IPS DF 6.9 (cell line): ENCODE data around the gene SNAP91.
"Not testable (repeated sequence)": the region's sequence is repeated elsewhere in the genome, so short reads cannot be mapped to it uniquely, and the experiment has no call there.

ENCODE experiments used
- DNase-seq: peaks from one replicate; pipeline ENCODE4 v3.0.0-alpha.2; 2013; ENCODE audit warnings: low read depth, low spot score
- H3K27ac ChIP-seq: one replicate; pipeline ENCODE4 v1.5.1; 2013; ENCODE audit warnings: low read length, control low read depth
- H3K27me3 ChIP-seq: 2 replicates; pipeline ENCODE4 v1.6.1; 2013; ENCODE audit warnings: mild to moderate bottlenecking, low read length; ENCODE audit not compliant: control insufficient read depth, insufficient read depth
- H3K36me3 ChIP-seq: 2 replicates; pipeline ENCODE4 v1.6.1; 2013; ENCODE audit warnings: low read length; ENCODE audit not compliant: control insufficient read depth, insufficient read depth
- H3K4me1 ChIP-seq: 2 replicates; pipeline ENCODE4 v1.6.1; 2013; ENCODE audit warnings: low read length; ENCODE audit not compliant: control insufficient read depth, insufficient read depth
- H3K4me3 ChIP-seq: 2 replicates; pipeline ENCODE4 v1.5.1; 2013; ENCODE audit warnings: mild to moderate bottlenecking, low read length
- H3K9me3 ChIP-seq: 2 replicates; pipeline ENCODE4 v1.6.1; 2013; ENCODE audit warnings: low read length, inconsistent platforms; ENCODE audit not compliant: control insufficient read depth, insufficient read depth
- WGBS: extraction: QIAGEN DNeasy Blood & Tissue Kit; methylation state at CpG from one replicate; pipeline ENCODE4 v1.1.7; 2013; ENCODE audit warnings: mixed read lengths, missing lambda C conversion rate; ENCODE audit not compliant: insufficient read length, insufficient coverage; 5-methylcytosine and 5-hydroxymethylcytosine counted together

The SNAP91 gene

GRCh38 chr6:83708970-83709747 lies at the start of gene SNAP91:
SNAP91 (minus strand) TSS chr6:83709101; CDS start chr6:83707927, 1,174 bp downstream.
- H3K9me3 ChIP-seq: no peaks in the 10 kb centered on the region
- H3K36me3 ChIP-seq: no peaks in the 10 kb centered on the region
- H3K27ac ChIP-seq: no peak within 1 kb of the TSS
- H3K27me3 ChIP-seq: peaks cover 12% of the 10 kb centered on the region
- H3K4me1 ChIP-seq: no peaks in the 10 kb centered on the region
- no CpG with 5 or more reads among the region's 83 CpGs for WGBS
- DNase-seq: no peak
- H3K4me3 ChIP-seq: peak within 1 kb of the TSS; percentile 85

- H3K27ac ChIP-seq: no peak overlapping the region
- H3K4me3 ChIP-seq: no peak overlapping the region
- H3K4me1 ChIP-seq: no peaks in the 10 kb centered on the region
- no peaks in the 10 kb centered on the region for H3K36me3 ChIP-seq
- H3K27me3 ChIP-seq: no peaks in the 10 kb centered on the region
- no peak for DNase-seq
- H3K9me3 ChIP-seq: no peaks in the 10 kb centered on the region
These were observed 49.6 kb upstream of the SNAP91 start for GRCh38 chr6:83758533-83758932.

GRCh38 chr6:83757021-83757420 lies 48.1 kb upstream of the SNAP91 start:
- Histone ChIP-seq H3K27me3 (no peaks in the 10 kb centered on the region), H3K36me3 (no peaks in the 10 kb centered on the region), H3K9me3 (no peaks in the 10 kb centered on the region), H3K4me3 (no peak overlapping the region), H3K27ac (no peak overlapping the region), H3K4me1 (no peaks in the 10 kb centered on the region)
- no peak for DNase-seq

DNA sequence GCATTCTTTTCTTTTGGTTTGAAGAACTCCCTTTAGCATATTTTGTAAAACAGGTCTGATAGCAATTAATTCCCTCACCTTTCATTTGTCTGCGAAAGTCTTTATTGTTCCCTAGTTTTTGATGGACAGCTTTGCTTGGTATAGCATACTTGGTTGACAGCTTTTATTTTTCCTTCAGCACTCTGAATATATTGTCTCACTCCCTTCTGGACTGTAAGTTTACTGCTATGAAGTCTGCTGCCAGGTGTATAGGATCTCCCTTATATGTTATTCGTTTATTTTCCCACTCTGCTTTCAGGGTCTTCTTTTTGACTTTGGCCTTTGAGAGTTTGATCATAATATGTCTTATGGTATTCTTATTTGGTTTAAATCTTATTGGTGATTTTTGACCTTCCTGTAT lies 47.7 kb upstream of the SNAP91 start:
- no CpG with 5 or more reads among the region's 2 CpGs for WGBS
- H3K27me3 ChIP-seq: no peaks in the 10 kb centered on the region
- H3K4me3 ChIP-seq: no peak overlapping the region
- no peaks in the 10 kb centered on the region for H3K9me3 ChIP-seq
- no peak for DNase-seq
- no peak overlapping the region for H3K27ac ChIP-seq
- no peaks in the 10 kb centered on the region for H3K36me3 ChIP-seq
- no peaks in the 10 kb centered on the region for H3K4me1 ChIP-seq

DNA sequence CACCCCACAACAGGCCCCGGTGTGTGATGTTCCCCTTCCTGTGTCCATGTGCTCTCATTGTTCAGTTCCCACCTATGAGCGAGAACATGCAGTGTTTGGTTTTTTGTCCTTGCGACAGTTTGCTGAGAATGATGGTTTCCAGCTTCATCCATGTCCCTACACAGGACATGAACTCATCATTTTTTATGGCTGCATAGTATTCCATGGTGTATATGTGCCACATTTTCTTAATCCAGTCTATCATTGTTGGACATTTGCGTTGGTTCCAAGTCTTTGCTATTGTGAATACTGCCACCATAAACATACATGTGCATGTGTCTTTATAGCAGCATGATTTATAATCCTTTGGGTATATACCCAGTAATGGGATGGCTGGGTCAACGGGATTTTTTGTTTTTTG lies 43.5 kb upstream of the SNAP91 start:
- not testable (repeated sequence) for H3K36me3 ChIP-seq, H3K4me1 ChIP-seq, H3K27ac ChIP-seq, H3K4me3 ChIP-seq, H3K27me3 ChIP-seq, H3K9me3 ChIP-seq, DNase-seq
- no CpG with 5 or more reads among the region's 5 CpGs for WGBS

DNA sequence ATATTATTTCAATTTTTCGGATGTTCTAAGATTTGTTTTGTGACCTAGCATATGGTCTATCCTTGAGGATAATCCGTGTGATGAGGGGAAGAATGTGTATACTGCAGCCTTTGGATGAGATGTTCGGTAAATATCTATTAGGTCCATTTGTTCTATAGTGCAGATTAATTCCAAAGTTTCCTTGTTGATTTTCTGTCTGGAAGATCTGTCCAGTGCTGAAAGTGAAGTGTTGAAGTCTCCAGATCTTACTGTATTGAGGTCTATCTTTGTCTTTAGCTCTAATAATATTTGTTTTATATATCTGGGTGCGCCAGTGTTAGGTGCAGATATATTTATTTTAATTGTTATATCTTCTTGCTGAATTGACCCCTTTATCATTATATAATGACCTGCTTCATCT lies 32.2 kb upstream of the SNAP91 start:
- DNase-seq: no peak
- H3K27me3 ChIP-seq: no peaks in the 10 kb centered on the region
- H3K9me3 ChIP-seq: no peaks in the 10 kb centered on the region
- H3K27ac ChIP-seq: no peak overlapping the region
- H3K4me1 ChIP-seq: no peaks in the 10 kb centered on the region
- no CpG with 5 or more reads among the region's 4 CpGs for WGBS
- no peak overlapping the region for H3K4me3 ChIP-seq
- no peaks in the 10 kb centered on the region for H3K36me3 ChIP-seq

DNA sequence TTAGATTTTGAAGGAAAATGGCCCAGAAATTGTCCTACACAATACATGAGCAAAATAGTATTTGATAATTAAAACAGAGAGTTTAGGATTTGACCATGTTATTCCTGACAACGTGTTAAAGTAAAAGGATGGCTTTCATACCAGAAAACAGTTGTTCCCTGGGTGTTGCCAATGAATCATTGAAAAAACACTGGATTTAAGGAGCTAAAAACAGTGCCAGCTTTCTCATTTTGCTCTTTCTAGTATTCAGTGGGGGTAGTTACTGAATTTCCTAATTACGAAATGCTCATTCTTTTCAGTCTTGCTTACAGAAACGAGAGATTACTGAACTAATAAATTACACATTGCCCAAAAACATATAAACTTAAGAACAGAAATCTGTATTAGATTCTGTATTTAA lies 26.6 kb upstream of the SNAP91 start:
- Histone ChIP-seq H3K27me3 (no peaks in the 10 kb centered on the region), H3K9me3 (no peaks in the 10 kb centered on the region), H3K4me1 (no peaks in the 10 kb centered on the region), H3K4me3 (no peak overlapping the region), H3K27ac (no peak overlapping the region), H3K36me3 (no peaks in the 10 kb centered on the region)
- DNase-seq: no peak
- no CpG with 5 or more reads among the region's 3 CpGs for WGBS

GRCh38 chr6:83729871-83730270 lies 21.0 kb upstream of the SNAP91 start:
- no CpG with 5 or more reads among the region's 2 CpGs for WGBS
- no peak overlapping the region for H3K27ac ChIP-seq
- H3K27me3 ChIP-seq: no peaks in the 10 kb centered on the region

GRCh38 chr6:83722876-83723275 lies 14.0 kb upstream of the SNAP91 start:
- no CpG with 5 or more reads among the region's 2 CpGs for WGBS
- Histone ChIP-seq H3K36me3 (no peaks in the 10 kb centered on the region), H3K9me3 (no peaks in the 10 kb centered on the region), H3K4me1 (no peaks in the 10 kb centered on the region), H3K4me3 (no peak overlapping the region), H3K27ac (no peak overlapping the region), H3K27me3 (no peaks in the 10 kb centered on the region)
- no peak for DNase-seq

More at GRCh38 chr6:83729871-83730270, 21.0 kb upstream of the SNAP91 start:
- Histone ChIP-seq H3K36me3 (no peaks in the 10 kb centered on the region), H3K4me1 (no peaks in the 10 kb centered on the region), H3K4me3 (no peak overlapping the region), H3K9me3 (no peaks in the 10 kb centered on the region)
- no peak for DNase-seq

- Histone ChIP-seq H3K36me3 (no peaks in the 10 kb centered on the region), H3K4me1 (no peaks in the 10 kb centered on the region), H3K27ac (no peak overlapping the region), H3K9me3 (no peaks in the 10 kb centered on the region), H3K4me3 (no peak overlapping the region), H3K27me3 (no peaks in the 10 kb centered on the region)
- DNase-seq: no peak
- no CpG with 5 or more reads among the region's 15 CpGs for WGBS
These were observed 8.9 kb upstream of the SNAP91 start for GRCh38 chr6:83717809-83718208.

DNA sequence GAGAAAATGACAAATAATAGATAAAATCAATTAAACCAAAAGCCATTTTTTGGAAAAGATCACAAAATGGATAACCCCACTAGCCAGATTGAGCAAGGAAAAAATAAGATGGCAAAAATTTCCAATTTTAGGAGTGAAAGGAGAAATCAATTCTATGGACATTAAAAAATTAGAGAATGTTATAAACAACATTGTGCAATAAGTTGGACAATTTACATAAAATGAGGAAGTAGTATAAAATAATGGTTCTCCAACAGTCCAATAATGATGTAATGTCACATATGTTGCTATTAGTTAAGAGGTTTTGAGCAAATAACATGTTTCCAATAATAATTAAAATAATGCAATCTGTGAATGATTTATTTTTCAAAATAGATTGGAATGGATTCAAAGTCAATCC lies 3.1 kb upstream of the SNAP91 start:
- Histone ChIP-seq H3K27ac (no peak overlapping the region), H3K27me3 (peaks cover 9% of the 10 kb centered on the region; the same call in 1 of the 2 replicates), H3K36me3 (no peaks in the 10 kb centered on the region), H3K9me3 (no peaks in the 10 kb centered on the region), H3K4me1 (no peaks in the 10 kb centered on the region), H3K4me3 (no peak overlapping the region)
- no peak for DNase-seq
